NCI-H446 (cell line): Measurements from ENCODE around the gene IL17A.
"Not testable (repeated sequence)": the region's sequence is repeated elsewhere in the genome, so short reads cannot be mapped to it uniquely, and the experiment has no call there.

Experiments
- DNase-seq, 2 experiments: peaks; one replicate each; lab custom pipeline; 2025; lab: John Stamatoyannopoulos, UW

Gene IL17A

DNA sequence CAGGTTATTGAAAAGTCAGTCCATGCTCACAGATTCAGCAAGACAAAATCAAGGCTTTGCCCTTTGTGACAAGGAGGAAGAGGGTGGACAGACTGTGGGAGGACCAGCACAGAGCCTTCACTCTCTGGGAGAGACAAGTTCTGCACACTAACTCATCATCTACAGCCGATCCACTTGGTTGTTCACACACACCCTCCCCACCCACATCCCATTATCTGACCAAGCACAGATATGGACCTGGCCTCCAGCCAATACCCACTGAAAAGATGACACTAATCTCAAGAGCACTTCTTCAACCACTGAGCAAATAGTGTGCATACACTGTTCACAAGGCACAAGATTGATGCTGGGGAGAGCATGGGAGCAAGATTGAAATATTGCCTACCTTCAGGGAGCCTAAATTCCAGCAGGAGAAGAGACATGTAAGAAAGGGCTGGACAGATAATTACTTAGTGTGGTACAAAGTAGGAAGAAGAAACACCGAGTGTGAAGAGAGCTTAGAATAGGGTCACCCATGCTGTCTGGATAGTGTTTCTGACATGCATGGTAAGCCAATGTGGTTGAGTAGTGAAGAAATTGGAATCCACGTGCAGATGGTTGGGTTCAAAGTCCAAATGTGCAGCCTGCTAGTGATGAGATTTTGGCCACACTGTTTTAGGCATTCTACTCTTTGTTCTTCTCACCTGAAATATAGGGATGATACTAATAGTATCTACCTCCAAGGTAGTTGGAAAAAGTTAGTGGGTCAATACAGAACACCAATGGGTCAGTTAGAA is 21.7 kb upstream of the IL17A start:
- no peak for DNase-seq

DNA sequence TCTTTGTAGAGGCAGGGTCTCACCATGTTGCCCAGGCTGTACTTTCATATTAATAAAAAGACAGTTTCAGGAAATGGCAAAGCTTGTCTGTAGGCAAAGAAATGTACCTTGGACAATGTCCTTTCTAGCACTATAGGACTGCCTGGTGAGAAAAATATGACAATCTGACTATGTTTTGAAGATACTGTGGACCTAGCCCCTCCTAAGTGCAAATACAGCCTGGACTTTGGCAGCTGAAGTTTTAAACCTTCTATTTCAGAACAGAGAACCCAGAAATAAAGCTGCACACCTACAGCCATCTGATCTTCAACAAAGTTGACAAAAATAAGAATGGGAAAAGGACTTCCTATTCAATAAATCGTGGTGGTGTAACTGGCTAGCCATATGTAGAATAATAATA is 18.9 kb upstream of the IL17A start:
- DNase-seq = no peak

DNA sequence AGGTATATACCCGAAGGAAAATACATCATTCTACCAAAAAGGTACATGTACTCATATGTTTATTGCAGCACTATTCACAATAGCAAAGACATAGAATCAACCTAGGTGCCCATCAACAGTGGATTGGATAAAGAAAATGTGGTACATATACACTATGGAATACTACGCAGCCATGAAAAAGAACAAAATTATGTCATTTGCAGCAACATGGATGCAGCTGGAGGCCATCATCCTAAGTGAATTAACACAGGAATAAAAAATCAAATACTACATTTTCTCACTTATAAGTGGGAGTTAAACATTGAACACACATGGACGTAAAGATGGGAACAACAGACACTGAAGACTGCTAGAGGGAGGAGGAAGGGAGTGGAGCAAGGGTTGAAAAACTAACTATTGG is 17.8 kb upstream of the IL17A start:
- DNase-seq = not testable (repeated sequence)

DNA sequence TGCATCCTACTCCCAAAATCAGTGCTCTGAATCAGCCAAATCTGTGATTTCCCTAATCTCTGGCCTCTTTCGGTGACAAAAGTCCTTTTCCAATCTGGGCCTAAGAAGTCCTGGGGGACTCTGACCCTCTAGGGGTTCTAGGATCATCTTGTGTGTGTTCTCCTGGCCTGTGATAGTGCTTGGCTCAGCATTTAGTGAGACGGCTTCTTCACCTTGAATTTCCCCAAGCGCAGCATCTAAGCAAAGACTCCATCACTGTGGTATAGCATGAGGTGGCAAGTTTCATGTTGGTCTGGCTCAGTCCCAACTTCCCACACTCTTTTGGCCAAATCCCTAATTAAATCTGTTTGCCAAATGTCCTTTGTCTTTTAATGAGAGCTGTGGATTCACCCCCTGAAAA is 12.1 kb upstream of the IL17A start:
- DNase-seq = no peak

DNA sequence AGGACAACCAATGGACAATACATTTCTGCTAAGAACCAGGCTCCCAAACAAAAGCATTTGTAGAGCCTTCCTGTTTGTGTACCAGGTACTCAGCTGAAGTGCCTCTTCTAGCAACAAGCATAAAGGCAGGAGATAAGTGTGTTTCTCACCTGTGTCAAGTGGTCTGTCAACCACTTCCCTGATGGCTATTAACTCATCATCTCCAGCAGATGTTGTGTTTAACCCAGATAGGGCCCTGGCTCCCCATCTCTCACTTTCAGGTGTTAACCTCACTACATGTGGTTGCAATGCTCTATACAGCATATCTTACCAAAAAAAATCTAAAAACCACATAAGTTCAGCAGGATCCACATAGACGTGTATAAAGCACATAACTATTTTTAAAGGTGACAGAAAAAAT is 9.6 kb upstream of the IL17A start:
- DNase-seq = no peak

DNA sequence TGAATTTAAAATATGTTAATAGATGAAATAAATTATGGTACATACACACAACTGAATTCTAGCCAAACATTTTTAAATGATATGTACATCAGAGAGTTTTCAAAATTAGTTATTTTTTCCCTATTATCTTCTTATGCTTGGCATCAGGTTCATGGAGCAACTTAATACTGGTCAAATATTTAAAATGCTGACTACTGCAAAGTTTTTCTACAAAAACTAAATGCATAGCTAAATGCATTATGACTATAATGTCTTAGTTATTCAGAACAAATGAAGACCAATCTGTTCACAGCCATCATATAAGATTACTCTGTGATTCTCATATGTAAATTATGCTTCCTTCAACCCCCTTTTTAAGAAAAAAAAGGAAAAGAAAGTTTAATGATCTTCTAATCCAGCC is 8.2 kb upstream of the IL17A start:
- DNase-seq = no peak

DNA sequence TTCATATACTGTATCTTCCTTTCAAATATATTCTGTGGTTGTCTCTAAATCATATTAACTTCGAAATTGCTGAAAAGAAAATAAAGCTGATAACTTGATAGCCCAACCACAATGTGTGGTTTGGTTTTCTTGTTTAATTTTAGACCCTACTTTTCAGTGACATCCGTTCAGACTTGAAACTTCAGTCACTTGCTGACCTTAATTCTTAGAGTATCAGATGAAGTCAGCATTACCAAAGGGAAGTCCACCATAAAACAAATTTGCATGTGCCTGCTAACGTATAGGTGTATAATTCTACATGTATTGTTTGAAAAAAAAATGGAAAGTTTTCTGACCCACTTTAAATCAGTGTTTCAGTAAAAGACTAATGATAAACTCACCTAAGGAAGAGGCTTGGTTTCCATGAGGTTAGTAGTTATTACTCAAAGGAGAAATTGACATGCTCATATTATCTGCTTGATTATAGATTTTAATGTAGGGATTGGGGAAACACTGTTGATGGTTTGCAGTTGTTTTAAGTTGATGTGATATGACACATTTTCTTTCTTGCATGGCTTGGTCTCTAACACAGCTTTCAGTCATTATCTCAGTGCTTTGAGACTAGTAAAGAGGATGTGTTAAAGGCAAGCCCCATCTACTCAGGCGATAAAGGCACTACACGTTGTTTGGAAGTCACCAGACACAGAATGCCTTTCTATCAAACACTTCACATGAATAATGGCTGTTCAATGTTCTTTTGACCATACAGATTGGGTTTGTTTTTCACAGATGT is 5.2 kb upstream of the IL17A start:
- DNase-seq = no peak

DNA sequence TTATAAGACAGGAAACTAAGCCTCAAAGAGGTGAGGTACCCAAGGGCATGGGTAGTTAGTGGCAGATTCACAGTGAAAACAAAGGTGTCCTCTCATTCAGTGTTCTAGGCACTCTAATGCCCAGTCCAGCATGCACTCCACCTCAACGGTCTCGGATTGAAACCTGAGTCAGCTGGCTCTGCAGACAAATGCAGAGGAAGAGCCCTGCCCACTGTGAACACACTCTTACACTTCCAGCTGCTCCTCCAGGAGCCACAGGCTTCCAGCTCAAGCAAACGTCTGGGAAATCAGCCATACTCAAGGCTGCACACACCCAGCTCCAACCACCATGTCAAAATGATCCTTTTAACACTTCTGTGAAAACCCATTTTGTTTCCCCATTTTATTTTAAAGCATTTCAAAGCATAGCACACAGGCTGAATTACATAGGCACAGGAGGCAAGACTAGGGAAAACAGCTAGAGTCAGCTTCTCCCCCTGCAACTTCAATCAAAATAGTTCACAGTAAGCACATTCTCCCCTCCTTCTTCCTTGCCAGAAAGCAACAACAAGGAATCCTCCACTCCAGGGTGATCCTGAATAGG is 3.0 kb upstream of the IL17A start:
- no peak for DNase-seq

DNA sequence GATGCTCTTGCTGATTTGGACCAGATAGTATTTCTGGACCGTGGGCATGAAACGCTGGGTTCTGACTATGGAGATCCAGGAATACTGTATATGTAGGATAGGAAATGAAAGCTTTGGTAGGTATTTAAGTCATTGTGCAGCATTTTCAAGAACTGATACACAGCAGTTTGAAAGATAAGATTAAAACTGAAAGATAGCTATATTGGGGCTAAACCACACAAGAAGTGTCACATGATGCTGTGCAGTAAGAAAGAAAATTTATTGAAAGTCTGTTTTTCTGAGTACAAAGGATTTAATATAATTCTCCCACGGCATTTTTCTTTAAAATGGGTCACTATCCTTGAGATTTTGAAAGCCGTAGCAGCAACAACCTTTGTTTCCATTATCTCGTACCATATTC is 305 bp downstream of the IL17A start:
- no peak for DNase-seq

DNA sequence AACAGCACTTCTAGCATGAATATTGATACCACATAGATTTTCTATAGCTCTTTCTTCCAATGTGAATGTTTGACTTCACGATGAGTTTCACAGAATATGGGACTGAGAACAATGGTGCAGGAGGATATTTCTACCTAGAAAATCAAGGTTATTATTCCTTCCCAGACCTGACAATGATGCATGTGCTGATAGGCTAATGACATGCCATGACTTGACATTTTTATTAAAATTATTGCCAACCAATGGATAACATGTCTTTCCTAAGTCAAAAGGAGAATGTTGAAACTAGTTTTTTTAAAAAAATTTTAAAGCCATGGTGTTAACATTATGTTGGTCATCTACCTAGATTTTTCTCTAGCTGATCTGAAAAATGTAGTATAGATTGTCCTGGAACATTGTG is 923 bp downstream of the IL17A start:
- no peak for DNase-seq

DNA sequence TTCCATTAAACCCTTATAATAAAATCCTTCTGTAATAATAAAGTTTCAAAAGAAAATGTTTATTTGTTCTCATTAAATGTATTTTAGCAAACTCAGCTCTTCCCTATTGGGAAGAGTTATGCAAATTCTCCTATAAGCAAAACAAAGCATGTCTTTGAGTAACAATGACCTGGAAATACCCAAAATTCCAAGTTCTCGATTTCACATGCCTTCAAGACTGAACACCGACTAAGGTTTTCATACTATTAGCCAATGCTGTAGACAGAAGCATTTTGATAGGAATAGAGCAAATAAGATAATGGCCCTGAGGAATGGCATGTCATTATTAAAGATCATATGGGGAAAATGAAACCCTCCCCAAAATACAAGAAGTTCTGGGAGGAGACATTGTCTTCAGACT is 3.8 kb downstream of the IL17A start:
- no peak for DNase-seq

DNA sequence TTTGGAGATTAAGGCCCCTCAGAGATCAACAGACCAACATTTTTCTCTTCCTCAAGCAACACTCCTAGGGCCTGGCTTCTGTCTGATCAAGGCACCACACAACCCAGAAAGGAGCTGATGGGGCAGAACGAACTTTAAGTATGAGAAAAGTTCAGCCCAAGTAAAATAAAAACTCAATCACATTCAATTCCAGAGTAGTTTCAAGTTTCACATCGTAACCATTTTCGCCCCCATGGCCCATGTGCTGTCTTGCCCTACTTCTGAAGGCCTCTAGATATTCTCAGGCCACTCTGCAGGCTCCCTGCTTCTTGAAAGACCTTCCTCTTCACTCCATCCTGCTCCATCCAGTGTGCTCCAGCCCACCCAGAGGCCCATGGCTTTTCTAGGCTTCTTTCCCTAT is 4.2 kb downstream of the IL17A start:
- DNase-seq = no peak

DNA sequence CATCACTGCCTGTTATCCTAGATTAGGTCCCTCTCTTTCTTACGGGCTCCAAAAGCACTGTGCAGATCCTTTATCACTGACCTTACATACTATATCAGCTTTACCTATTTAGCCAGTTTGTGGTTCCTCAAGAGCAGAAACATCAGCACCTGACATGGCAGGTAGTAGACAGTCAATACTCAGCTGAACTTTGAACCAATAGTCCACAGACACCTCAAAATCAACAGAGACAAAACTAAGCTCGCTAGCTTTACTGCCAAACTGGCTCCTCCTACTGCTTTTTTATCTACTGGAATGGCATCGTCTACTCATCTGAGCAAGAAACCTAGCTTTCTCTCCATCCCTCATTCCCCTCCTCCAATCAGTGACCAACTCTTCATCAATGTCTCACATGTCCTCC is 5.6 kb downstream of the IL17A start:
- DNase-seq = no peak

DNA sequence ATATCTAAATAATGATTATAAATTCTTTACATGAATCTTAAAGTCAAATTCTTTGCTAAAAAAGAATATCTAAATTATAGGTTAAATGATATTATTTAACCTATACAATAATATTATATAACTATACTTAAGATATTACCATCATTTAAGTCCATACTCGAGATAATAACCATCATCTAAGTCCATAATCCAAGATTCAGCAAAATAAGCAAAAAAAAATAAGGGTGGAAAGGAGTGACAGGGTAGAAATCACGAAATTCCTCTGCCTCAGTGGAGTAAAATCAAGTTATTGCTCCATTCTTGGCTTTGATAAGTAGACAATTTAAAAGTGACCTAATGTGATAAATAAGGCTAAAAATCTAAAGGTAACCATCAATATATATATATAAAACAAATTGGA is 9.7 kb downstream of the IL17A start:
- DNase-seq = no peak

DNA sequence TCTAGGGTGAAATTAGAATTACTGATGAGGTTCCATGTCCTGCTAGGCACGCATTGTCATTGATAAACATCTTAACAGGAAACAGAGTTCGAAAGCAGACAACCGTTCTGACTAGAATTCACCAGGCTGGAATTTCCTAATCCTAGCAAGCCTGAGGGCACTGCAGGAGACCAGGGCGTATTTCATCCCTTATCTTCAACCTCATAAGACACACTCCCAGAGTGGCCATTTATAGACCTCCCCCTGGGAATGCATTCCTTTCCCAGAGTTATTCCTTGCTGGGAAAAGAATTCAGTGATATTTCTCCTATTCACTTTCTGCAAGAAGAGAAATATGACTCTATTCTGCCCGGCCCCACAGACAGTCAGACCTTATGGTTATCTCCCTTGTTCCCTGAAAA is 13.9 kb downstream of the IL17A start:
- not testable (repeated sequence) for DNase-seq

DNA sequence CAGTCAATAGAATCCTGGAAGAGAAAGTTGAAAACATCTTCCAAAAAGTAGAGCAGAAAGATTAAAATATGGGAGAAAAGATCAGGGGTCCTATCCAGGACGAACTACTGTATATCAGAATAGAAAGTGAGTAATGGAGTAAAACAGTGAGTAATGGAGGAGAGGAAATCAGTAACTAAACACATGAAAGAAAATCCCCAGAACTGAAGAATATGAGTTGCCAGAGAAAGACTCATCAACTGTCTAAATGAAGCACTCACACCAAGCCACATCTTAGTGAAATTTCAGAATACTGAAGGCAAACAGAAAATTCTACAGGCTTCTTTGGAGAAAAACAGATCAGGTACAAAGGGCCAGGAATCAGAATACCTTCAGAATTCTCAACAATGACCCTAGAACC is 14.9 kb downstream of the IL17A start:
- no peak for DNase-seq

DNA sequence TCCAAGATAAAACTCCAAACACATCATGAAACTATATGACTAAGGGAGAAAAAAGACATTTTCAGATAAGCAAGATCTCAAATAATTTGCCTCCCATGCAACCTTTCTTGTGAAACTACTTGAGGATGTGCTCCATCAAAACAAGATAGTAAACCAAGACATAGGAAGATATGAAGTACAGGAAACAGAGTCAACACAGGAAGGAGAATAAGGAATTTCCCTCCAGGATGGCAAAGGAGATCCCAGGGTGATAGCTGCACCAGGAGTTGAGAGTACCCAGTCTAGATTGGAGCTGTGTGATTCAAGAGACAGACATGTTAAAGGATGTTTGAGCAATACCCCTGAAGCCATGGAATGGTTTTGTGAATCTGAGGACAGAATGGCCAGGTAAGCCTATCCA is 15.3 kb downstream of the IL17A start:
- no peak for DNase-seq

DNA sequence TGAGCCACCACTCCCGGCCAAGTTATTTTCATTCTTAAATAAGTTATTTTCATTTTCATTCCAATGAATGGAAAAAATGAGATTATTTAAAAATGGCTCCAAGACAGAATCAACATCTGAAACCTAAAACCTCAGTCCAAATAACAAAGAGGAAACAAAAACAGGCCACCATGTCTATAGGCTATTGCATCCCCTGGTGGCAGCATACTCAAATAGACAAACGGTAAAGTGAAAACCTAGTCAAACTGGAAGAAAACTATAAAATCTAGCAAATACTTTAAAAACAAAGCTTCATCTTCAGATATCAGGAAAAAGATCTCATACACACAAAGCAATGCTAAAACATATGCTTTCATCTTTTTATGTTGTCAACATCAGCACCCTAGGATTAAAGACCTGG is 20.9 kb downstream of the IL17A start:
- no peak for DNase-seq

DNA sequence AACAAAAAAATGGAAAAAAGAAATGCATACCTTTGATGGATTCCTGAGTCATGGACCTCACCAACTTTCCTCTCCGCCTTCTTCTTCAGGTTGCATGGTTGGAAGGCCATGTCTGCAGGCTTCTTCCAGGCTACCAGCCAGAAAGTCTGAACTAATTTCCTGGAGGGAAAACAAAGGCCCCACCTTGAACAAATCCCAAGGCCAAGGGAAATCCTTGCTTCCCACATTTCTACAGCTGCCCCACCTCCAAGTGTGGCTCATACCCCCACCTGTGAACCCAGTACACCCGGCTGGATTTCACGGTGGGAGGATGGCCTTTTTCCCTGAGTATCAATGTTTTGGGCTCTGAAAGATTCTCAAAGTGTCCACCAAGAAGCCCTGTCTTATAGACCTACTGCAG is 22.4 kb downstream of the IL17A start:
- DNase-seq = no peak

DNA sequence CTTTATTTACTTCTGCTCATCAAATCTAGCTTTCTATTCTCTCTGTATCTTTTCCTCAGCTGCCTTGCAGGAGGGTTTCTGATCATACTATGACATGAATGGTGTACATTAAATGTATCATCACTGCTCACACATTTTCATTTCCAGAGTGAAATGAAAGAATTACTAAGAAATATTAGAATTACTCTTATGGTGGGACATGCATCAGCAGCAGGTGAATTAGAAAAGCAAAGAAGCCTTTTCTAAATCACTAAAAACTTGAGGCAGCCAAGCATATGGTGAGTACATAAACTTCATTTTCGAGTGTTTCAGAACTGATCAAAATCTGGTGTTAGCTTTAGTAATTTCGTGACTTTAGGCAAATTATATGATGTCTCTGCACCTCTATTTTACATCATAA is 23.6 kb downstream of the IL17A start:
- DNase-seq = no peak

DNA sequence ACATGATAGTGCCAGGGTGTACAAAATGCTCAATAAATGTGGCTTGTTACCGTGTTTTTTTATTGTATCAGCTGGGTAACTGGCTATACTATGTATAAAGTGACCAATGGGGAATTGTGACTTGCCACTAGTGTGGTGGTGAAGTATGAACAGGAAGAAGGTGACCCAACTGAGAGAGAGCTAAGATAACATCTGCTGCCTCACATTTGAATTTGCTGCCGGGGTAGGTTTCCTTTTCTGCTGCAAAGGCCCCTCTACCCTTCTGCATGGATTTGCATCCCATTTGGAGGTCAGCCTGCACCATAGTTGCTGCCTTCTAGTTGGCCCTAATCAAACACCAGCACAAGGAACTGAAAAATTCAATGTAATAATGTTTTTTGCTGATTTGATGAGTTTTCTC is 24.1 kb downstream of the IL17A start:
- no peak for DNase-seq

DNA sequence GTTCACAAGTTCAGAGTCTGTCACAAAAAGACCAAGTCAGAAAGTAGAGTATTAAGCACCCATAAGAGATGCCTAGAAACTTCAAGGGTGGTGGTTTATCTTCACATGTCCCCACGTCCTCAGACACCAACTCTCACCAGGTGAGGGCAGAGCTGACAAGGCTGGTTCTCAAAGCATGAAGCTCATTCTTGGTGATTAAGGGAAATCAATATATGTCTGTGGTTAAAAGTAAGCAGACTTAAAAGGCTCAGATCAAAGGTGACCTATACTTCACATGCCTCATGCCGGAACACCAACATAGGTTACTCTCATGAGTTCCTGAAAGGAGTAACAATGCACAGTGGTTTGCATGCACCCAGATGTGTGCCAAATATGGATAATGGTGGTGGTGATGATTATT is 27.0 kb downstream of the IL17A start:
- DNase-seq = no peak

DNA sequence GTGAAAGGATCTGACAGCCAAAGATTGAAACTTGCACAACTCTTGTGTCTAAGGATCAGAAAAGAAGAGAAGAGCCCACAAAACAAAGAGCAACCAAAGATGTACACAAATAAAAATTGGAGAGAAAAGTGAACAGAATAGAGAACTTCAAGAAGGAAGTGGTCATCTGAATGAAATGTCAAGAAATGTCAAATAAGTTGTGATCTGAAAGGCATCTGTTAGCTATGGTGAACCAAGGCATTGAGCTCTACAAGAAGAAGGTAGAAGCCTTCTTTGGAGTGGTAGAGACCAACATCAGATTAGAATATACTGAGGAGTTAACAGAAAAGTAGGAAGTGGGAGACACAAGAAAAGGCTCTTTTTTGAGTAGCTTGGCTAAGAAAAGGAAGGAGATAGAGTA is 29.6 kb downstream of the IL17A start:
- DNase-seq = no peak
